ENCODE measurements around the gene CYB5B. TPM values are rescaled to one million over a fixed set of nuclear protein-coding genes. Genes with fewer than 3 reads are reported as not detected.

CYB5B gene
- total and polyA plus RNA-seq, 2 experiments from 2014 or later, result 60.5 to 116 TPM

- no peaks in the 10 kb centered on the region for H3K36me3 ChIP-seq (replicated peaks; ENCODE audit: insufficient read depth, low read depth)
- H4K20me1 ChIP-seq (ENCODE audit: insufficient read depth, poor library complexity, severe bottlenecking), result no peaks in the 10 kb centered on the region
- no peaks in the 10 kb centered on the region for H3K27me3 ChIP-seq
- no peaks in the 10 kb centered on the region for H3K79me2 ChIP-seq
- H2AFZ ChIP-seq, result no peak overlapping the region
- H3K27ac ChIP-seq, result no peak overlapping the region
- no peak for DNase-seq (ENCODE audit: low spot score)
- H3K9me3 ChIP-seq (ENCODE audit: low read depth), result no peaks in the 10 kb centered on the region
- no peak overlapping the region for H3K4me2 ChIP-seq
- WGBS (ENCODE audit: low lambda C conversion rate, missing lambda C conversion rate), result 91% methylated on average over 3 of the region's 3 CpGs
- H3K4me3 ChIP-seq, result no peak overlapping the region
- H3K4me1 ChIP-seq (ENCODE audit: insufficient read depth), result peaks cover 7% of the 10 kb centered on the region
- no peaks in the 10 kb centered on the region for H3K9me2 ChIP-seq (replicated peaks; ENCODE audit: insufficient read depth)
- no peak for TF ChIP-seq EZH2 (IDR thresholded peaks at IDR 0.05; ENCODE audit: borderline replicate concordance)
- no peak for TF ChIP-seq CTCF (IDR thresholded peaks at IDR 0.05; ENCODE audit: poor library complexity)
- TF ChIP-seq EZH2phosphoT487 (IDR thresholded peaks at IDR 0.05; ENCODE audit: low read depth, severe bottlenecking, unreplicated experiment), result no peak
These were observed 55.4 kb downstream of the CYB5B start for GRCh38 chr16:69479775-69480174.

GRCh38 chr16:69481901-69482341 is 57.5 kb downstream of the CYB5B start:
- TF ChIP-seq EZH2phosphoT487 (IDR thresholded peaks at IDR 0.05; ENCODE audit: low read depth, severe bottlenecking, unreplicated experiment), result no peak
- TF ChIP-seq CTCF (IDR thresholded peaks at IDR 0.05; ENCODE audit: poor library complexity), result no peak
- no peak for TF ChIP-seq EZH2 (IDR thresholded peaks at IDR 0.05; ENCODE audit: borderline replicate concordance)
- no peaks in the 10 kb centered on the region for H3K27me3 ChIP-seq
- H2AFZ ChIP-seq, result no peak overlapping the region
- H3K9me2 ChIP-seq (replicated peaks; ENCODE audit: insufficient read depth), result no peaks in the 10 kb centered on the region
- H3K79me2 ChIP-seq, result no peaks in the 10 kb centered on the region
- H3K4me1 ChIP-seq (ENCODE audit: insufficient read depth), result no peaks in the 10 kb centered on the region
- DNase-seq (ENCODE audit: low spot score), result no peak
- H3K36me3 ChIP-seq (replicated peaks; ENCODE audit: insufficient read depth, low read depth), result no peaks in the 10 kb centered on the region
- H4K20me1 ChIP-seq (ENCODE audit: insufficient read depth, poor library complexity, severe bottlenecking), result no peaks in the 10 kb centered on the region
- no peak overlapping the region for H3K4me2 ChIP-seq
- WGBS (ENCODE audit: low lambda C conversion rate, missing lambda C conversion rate), result 87% methylated on average over 12 of the region's 12 CpGs
- no peak overlapping the region for H3K27ac ChIP-seq
- H3K9me3 ChIP-seq (ENCODE audit: low read depth), result no peaks in the 10 kb centered on the region
- no peak overlapping the region for H3K4me3 ChIP-seq

GRCh38 chr16:69482410-69482991 is 58.1 kb downstream of the CYB5B start:
- no peak overlapping the region for H3K4me3 ChIP-seq

More at GRCh38 chr16:69482410-69482991, 58.1 kb downstream of the CYB5B start:
- no peaks in the 10 kb centered on the region for H3K9me2 ChIP-seq (replicated peaks; ENCODE audit: insufficient read depth)
- no peak for DNase-seq (ENCODE audit: low spot score)
- TF ChIP-seq EZH2 (IDR thresholded peaks at IDR 0.05; ENCODE audit: borderline replicate concordance) (no peak), EZH2phosphoT487 (IDR thresholded peaks at IDR 0.05; ENCODE audit: low read depth, severe bottlenecking, unreplicated experiment) (no peak), CTCF (IDR thresholded peaks at IDR 0.05; ENCODE audit: poor library complexity) (no peak)
- H3K27me3 ChIP-seq, result no peaks in the 10 kb centered on the region
- WGBS (ENCODE audit: low lambda C conversion rate, missing lambda C conversion rate), result 89% methylated on average over 10 of the region's 10 CpGs
- no peaks in the 10 kb centered on the region for H4K20me1 ChIP-seq (ENCODE audit: insufficient read depth, poor library complexity, severe bottlenecking)
- H3K4me2 ChIP-seq, result no peak overlapping the region
- no peaks in the 10 kb centered on the region for H3K36me3 ChIP-seq (replicated peaks; ENCODE audit: insufficient read depth, low read depth)
- H2AFZ ChIP-seq, result no peak overlapping the region
- no peaks in the 10 kb centered on the region for H3K9me3 ChIP-seq (ENCODE audit: low read depth)
- no peaks in the 10 kb centered on the region for H3K79me2 ChIP-seq
- no peaks in the 10 kb centered on the region for H3K4me1 ChIP-seq (ENCODE audit: insufficient read depth)
- no peak overlapping the region for H3K27ac ChIP-seq
